Measurements from ENCODE around the gene GBP7. TPM values are rescaled to one million over a fixed set of nuclear protein-coding genes. Genes with fewer than 3 reads are reported as not detected.

Gene GBP7
- total and polyA plus RNA-seq, 9 donors, result 0.15 to 0.28 TPM; not detected in 7

DNA sequence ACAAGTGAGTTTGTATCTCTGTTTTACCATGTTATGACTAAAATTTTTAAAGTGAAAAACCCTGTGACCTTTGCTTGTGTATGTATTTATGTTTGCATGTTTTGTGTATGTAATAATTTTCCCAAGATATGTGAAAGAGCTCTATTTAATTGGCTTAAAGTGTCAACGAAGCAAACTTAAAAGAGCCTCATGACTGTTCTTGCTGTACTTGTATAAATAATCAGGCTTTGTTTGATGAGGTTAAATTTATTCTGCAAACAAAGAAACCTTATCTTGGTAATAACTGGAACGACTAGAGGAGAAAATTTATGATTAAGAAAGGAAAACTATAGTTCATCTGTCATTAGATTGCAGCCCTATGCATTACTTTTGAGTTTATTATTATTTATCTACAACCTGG, 6.6 kb downstream of the GBP7 start:
- Histone ChIP-seq H3K27ac (no peak overlapping the region), H3K4me3 (no peak overlapping the region), H3K9me3 (no peaks in the 10 kb centered on the region), H3K36me3 (no peaks in the 10 kb centered on the region), H3K27me3 (no peaks in the 10 kb centered on the region), H3K4me1 (ENCODE audit: insufficient read depth) (no peaks in the 10 kb centered on the region)
- DNase-seq, result no peak
- intact Hi-C loops (cut with DNase I), result no loop called here
- WGBS, 3 donors, result 7 to 9% (median 8%) methylated on average over 2 of the region's 2 CpGs
- no peak for TF ChIP-seq POLR2A (IDR thresholded peaks at IDR 0.05)
- TF ChIP-seq, protein P1, sequence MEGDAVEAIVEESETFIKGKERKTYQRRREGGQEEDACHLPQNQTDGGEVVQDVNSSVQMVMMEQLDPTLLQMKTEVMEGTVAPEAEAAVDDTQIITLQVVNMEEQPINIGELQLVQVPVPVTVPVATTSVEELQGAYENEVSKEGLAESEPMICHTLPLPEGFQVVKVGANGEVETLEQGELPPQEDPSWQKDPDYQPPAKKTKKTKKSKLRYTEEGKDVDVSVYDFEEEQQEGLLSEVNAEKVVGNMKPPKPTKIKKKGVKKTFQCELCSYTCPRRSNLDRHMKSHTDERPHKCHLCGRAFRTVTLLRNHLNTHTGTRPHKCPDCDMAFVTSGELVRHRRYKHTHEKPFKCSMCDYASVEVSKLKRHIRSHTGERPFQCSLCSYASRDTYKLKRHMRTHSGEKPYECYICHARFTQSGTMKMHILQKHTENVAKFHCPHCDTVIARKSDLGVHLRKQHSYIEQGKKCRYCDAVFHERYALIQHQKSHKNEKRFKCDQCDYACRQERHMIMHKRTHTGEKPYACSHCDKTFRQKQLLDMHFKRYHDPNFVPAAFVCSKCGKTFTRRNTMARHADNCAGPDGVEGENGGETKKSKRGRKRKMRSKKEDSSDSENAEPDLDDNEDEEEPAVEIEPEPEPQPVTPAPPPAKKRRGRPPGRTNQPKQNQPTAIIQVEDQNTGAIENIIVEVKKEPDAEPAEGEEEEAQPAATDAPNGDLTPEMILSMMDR (IDR thresholded peaks at IDR 0.05), result no peak
- no peak for TF ChIP-seq EP300 (IDR thresholded peaks at IDR 0.05)

DNA sequence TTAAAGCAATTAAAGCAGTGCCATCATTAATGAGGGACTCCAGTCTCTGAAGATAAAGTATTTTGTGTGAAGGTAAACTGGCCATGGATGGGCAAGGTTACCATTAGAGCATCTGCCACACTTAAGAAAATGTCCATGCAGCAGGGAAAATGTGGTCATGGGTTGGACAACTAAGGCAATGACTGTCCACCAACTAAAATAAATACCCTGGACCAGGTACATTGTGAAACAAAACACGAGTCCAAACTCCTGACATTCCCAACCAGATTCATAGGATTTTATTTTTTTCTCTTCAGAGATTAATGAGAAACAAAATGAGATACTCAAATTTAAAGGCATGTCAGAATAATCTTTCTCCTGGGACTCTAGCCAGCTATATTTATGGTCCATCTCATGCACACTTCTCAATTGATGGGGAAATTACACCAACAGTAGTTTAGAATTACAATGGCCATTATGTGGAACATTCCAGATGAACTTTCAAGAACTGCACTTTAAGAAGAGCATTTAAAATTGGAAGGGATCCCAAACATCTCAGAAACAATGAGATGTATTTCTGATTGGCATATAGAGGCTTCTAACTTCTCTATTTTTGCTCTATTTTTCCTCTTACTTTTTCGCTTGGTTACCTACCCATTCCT, 8.1 kb downstream of the GBP7 start:
- H3K4me1 ChIP-seq (ENCODE audit: insufficient read depth), result no peaks in the 10 kb centered on the region
- no peaks in the 10 kb centered on the region for H3K9me3 ChIP-seq
- TF ChIP-seq, protein P1 (IDR thresholded peaks at IDR 0.05), result no peak
- intact Hi-C loops (cut with DNase I), result no loop called here
- H3K27me3 ChIP-seq, result no peaks in the 10 kb centered on the region
- WGBS, 3 donors, result 67 to 89% (median 77%) methylated on average over 2 of the region's 2 CpGs
- H3K27ac ChIP-seq, result no peak overlapping the region
- H3K4me3 ChIP-seq, result no peak overlapping the region
- no peaks in the 10 kb centered on the region for H3K36me3 ChIP-seq
- DNase-seq, result no peak

DNA sequence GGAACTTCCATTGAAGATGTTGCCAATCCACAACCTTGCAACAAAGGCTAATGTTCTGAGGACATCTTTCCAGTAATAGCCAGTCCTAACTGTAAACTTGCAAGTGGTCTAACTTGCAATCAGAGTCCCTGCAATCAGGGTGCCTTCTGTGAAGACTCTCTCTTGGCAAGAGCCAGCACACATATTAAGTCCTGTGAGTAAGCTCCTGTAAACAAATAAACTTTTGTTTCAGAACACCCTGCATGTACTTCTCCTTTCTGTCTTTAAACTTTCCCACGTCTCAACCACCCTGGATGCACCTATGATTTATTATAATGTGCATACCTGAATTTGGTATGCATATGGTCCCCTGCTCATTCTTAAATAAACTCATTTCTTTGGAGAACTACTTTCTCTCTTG, 9.1 kb downstream of the GBP7 start:
- TF ChIP-seq, protein P1 (IDR thresholded peaks at IDR 0.05), result no peak
- TF ChIP-seq POLR2A (IDR thresholded peaks at IDR 0.05) (no peak), EP300 (IDR thresholded peaks at IDR 0.05) (no peak)
- intact Hi-C loops (cut with DNase I), result no loop called here
- Histone ChIP-seq H3K36me3 (no peaks in the 10 kb centered on the region), H3K27ac (no peak overlapping the region), H3K27me3 (no peaks in the 10 kb centered on the region), H3K9me3 (no peaks in the 10 kb centered on the region), H3K4me3 (no peak overlapping the region), H3K4me1 (ENCODE audit: insufficient read depth) (no peaks in the 10 kb centered on the region)
- no peak for DNase-seq
- 71 to 87% (median 85%) methylated on average over 1 of the region's 1 CpG for WGBS, 3 donors

DNA sequence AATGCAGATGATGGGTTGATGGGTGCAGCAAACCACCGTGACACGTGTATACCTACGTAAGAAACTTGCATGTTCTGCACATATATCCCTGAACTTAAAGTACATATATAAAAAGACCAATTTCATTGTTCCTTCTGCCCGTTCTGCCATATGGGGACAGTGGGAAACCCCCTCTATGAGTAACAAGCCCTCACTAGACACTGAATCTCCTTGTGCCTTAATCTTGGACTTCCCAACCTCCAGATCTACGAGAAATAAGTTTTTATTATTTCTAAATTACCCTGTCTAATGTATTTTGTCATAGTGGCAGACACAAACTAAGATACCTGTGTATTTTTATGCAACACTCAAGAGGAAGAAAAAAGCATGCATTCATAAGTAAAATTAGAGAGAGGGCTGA, 10.0 kb downstream of the GBP7 start:
- no peak for DNase-seq

More for the DNA sequence above, 10.0 kb downstream of the GBP7 start:
- TF ChIP-seq, protein P1 (IDR thresholded peaks at IDR 0.05), result no peak
- no peak for TF ChIP-seq EP300 (IDR thresholded peaks at IDR 0.05)
- no peak for TF ChIP-seq POLR2A (IDR thresholded peaks at IDR 0.05)
- WGBS, 3 donors, result 94 to 96% (median 96%) methylated on average over 5 of the region's 5 CpGs
- Histone ChIP-seq H3K4me1 (ENCODE audit: insufficient read depth) (no peaks in the 10 kb centered on the region), H3K27ac (no peak overlapping the region), H3K4me3 (no peak overlapping the region), H3K27me3 (no peaks in the 10 kb centered on the region), H3K36me3 (no peaks in the 10 kb centered on the region), H3K9me3 (no peaks in the 10 kb centered on the region)
- intact Hi-C loops (cut with DNase I), result no loop called here
